ENCODE data around the gene ABCD3. TPM values are rescaled to one million over a fixed set of nuclear protein-coding genes. Genes with fewer than 3 reads are reported as not detected.

The ABCD3 gene
- total and polyA plus RNA-seq, 2 of the 13 experiments (the other 11 are each of a cell fraction or from before 2014, with no cell fraction given), result 27.5 to 166 TPM

- no peak for TF ChIP-seq ZBTB40 (IDR thresholded peaks at IDR 0.05)
- no peak; the same call in 1 of the 2 replicates for TF ChIP-seq ZBTB40 (CRISPR knock-in tag; IDR thresholded peaks at IDR 0.05)
- peak; percentile 60; the same call in 1 of the 2 replicates for TF ChIP-seq GATA4 (IDR thresholded peaks at IDR 0.05; ENCODE audit: borderline replicate concordance, low read depth)
- TF ChIP-seq CENPX (CRISPR knock-in tag; IDR thresholded peaks at IDR 0.05), result no peak
- no peak for TF ChIP-seq ZNF605 (CRISPR knock-in tag; IDR thresholded peaks at IDR 0.05)
- TF ChIP-seq ZNF687 (CRISPR knock-in tag; IDR thresholded peaks at IDR 0.05), result no peak
- peak; percentile 93 for TF ChIP-seq ZNF609 (CRISPR knock-in tag; IDR thresholded peaks at IDR 0.05; ENCODE audit: borderline replicate concordance)
- no peak for TF ChIP-seq NFE2L1 (CRISPR knock-in tag; IDR thresholded peaks at IDR 0.05; ENCODE audit: borderline replicate concordance)
- TF ChIP-seq ZNF101 (CRISPR knock-in tag; IDR thresholded peaks at IDR 0.05; ENCODE audit: borderline replicate concordance, low read depth), result no peak
- peak; percentile 47; the same call in 1 of the 2 replicates for TF ChIP-seq MAFF (IDR thresholded peaks at IDR 0.05; ENCODE audit: low read depth, low read length)
Observed at GRCh38 chr1:94425821-94426484, 7.8 kb downstream of the ABCD3 start (continued).

Data from HepG2 (cell line).